D721Med (cell line): ENCODE data around the gene WDR81.

Experiments used
- DNase-seq: peaks from one replicate; pipeline ENCODE4 v3.0.0; 2011; ENCODE audit warnings: low spot score; ENCODE audit not compliant: insufficient read length
- FAIRE-seq: peaks from 2 replicates; lab custom pipeline; 2011; peaks lifted over from hg19 to GRCh38; lab: Jason Lieb, UNC
- CTCF ChIP-seq: IDR thresholded peaks from 2 replicates; pipeline ENCODE4 v1.5.1; 2012; ENCODE audit warnings: mild to moderate bottlenecking, control low read depth; ENCODE audit not compliant: insufficient read depth; ENCODE audit errors: missing control alignments

WDR81 gene

DNA sequence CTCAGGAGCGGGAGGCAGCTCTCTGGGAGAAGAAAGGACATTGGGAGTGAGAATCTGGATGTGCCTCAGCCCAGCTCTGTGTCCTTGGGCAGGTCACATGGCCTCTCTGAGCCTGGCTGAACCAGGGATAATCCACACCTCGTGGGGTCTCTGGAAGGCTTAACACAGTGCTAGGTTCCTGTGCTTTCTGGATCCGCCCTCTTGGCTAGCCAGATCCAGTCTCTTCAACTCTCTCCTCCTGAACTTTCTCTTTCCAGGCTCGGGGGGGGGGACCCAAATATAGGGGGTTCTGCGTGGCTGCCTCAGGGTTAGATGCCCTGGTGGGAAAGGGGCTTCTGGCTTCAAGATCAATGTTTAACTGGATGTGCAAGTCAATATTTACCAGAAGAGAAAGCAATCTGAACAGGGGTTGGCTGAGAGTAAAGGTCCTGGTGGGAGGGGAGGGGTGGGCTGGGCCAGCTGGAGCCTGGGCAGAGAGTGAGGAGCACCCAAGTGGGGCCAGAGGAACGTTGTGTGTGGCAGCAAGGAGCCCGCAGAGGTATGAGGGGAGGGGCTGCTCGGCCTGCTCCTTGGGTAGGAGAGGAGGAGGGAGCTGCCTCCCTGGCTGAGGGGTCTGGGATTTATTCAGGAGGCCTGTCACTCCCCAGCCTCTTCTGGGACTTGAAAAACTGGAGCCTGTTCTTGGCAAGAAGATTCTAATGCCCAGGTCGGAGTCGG, 18.0 kb downstream of the WDR81 start, which contains the start of gene SERPINF2:
TSS of gene SERPINF2 (plus strand) at position 501 of the 717 bp plus-strand sequence. CDS start 2,125 bp downstream, outside the sequence.
- no peak for FAIRE-seq
- DNase-seq = no peak
- TF ChIP-seq CTCF = no peak

DNA sequence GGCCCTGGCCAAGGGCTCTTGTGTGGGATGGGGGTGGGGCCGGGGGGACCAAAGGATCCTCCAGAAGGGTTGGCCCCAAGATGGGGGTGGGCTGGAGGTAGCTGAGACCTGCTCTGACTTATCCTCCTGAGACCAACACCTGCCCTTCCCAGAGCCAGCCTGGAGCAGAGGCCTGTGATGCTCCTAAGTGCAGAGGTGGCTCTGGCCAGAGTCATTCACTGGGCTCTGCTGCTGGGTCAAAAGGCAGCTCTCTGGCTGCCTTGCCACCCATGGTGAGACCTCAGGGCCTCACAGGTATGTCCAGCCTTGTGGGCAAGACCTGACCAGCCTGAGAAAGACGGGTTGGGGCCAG, 18.6 kb downstream of the WDR81 start:
- DNase-seq = no peak
- no peak for TF ChIP-seq CTCF
- no peak for FAIRE-seq

- no peak for TF ChIP-seq CTCF
- DNase-seq (no peak), FAIRE-seq (no peak)
These were observed 20.3 kb downstream of the WDR81 start for GRCh38 chr17:1744551-1745512.

- TF ChIP-seq CTCF = no peak
- FAIRE-seq (no peak), DNase-seq (no peak)
These were observed 21.1 kb downstream of the WDR81 start for GRCh38 chr17:1745513-1746020.

- FAIRE-seq = no peak
- no peak for TF ChIP-seq CTCF
- no peak for DNase-seq
These were observed 22.6 kb downstream of the WDR81 start for GRCh38 chr17:1746975-1747543.

DNA sequence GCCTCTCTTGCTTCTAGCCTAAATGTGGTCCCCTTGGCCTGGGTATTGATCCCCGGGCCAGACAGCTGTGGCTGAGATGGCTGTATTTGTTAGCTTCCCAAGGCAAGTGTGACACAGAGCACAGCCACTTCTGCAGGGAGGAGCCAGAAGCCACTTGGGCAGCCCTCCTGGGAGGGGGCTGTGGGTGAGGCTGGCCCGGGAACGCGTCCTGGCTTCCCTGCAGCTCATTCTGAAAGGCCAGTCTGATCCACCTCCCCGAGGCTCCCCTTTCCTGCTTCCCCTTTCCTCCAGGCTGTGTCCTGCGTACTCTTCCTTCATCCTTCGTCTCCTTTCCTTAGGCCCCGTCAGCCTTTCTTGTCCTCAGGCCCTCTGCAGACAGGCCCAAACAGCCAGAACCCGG, 26.1 kb downstream of the WDR81 start:
- DNase-seq (no peak), FAIRE-seq (no peak)
- no peak for TF ChIP-seq CTCF
